Fibroblast of the aortic adventitia (primary cell): ENCODE measurements around the gene UBE2E1. TPM values are rescaled to one million over a fixed set of nuclear protein-coding genes. Genes with fewer than 3 reads are reported as not detected.
A peak's percentile ranks its signal among the peaks of the same experiment; 100 is the strongest.

Source experiments
- DNase-seq: peaks from one replicate; pipeline ENCODE4 v3.0.0-alpha.2; 2010; ENCODE audit warnings: low read depth
- H3K4me3 ChIP-seq: 2 replicates; pipeline ENCODE4 v1.5.1; 2011; ENCODE audit warnings: low read depth, mild to moderate bottlenecking, control low read depth, low read length, moderate library complexity
- CTCF ChIP-seq: IDR thresholded peaks from 2 replicates; pipeline ENCODE4 v1.5.1; 2011; ENCODE audit warnings: mild to moderate bottlenecking, low read length, control low read depth, inconsistent platforms; ENCODE audit not compliant: insufficient read depth
- total RNA-seq: library from RNA; depleted of rRNA; stranded (reverse); fragments of >200 nt; gene quantifications from 2 replicates; pipeline ENCODE4 v1.2.3, GENCODE V29; 2012; ENCODE audit warnings: low replicate concordance

The UBE2E1 gene
- total RNA-seq, 1 donor: 108 TPM

GRCh38 chr3:23832523-23832922 lies 26.8 kb downstream of the UBE2E1 start:
- DNase-seq: no peak
- TF ChIP-seq CTCF: no peak

GRCh38 chr3:23834082-23834870 lies 28.5 kb downstream of the UBE2E1 start:
- no peak overlapping the region for H3K4me3 ChIP-seq
- peak; percentile 11 for TF ChIP-seq CTCF
- peak; percentile 16 for DNase-seq

More at GRCh38 chr3:23832523-23832922, 26.8 kb downstream of the UBE2E1 start:
- H3K4me3 ChIP-seq: no peak overlapping the region

GRCh38 chr3:23835087-23835486 lies 29.3 kb downstream of the UBE2E1 start:
- no peak overlapping the region for H3K4me3 ChIP-seq
- DNase-seq: no peak
- no peak for TF ChIP-seq CTCF

GRCh38 chr3:23835802-23836201 lies 30.0 kb downstream of the UBE2E1 start:
- no peak overlapping the region for H3K4me3 ChIP-seq
- TF ChIP-seq CTCF: no peak
- DNase-seq: no peak

GRCh38 chr3:23836536-23837230 lies 30.9 kb downstream of the UBE2E1 start:
- TF ChIP-seq CTCF: no peak
- H3K4me3 ChIP-seq: no peak overlapping the region
- peak; percentile 20 for DNase-seq

- TF ChIP-seq CTCF: no peak
- DNase-seq: peak; percentile 13
These were observed 31.5 kb downstream of the UBE2E1 start for GRCh38 chr3:23837286-23837685.

More at GRCh38 chr3:23837286-23837685, 31.5 kb downstream of the UBE2E1 start:
- H3K4me3 ChIP-seq: no peak overlapping the region
